Endodermal cell (in vitro differentiated cells): Measurements from ENCODE around the gene THEMIS2. TPM values are rescaled to one million over a fixed set of nuclear protein-coding genes. Genes with fewer than 3 reads are reported as not detected.
"Not testable (repeated sequence)": the region's sequence is repeated elsewhere in the genome, so short reads cannot be mapped to it uniquely, and the experiment has no call there.

Experiments
- DNase-seq: peaks from one replicate; pipeline ENCODE4 v3.0.0-alpha.2; 2017
- H3K27ac ChIP-seq: 2 replicates; pipeline ENCODE4 v1.5.1; 2013; ENCODE audit warnings: mild to moderate bottlenecking, low read depth, low read length, moderate library complexity
- H3K27me3 ChIP-seq: 2 replicates; pipeline ENCODE4 v1.6.1; 2013; ENCODE audit warnings: mild to moderate bottlenecking, low read length, moderate library complexity; ENCODE audit not compliant: insufficient read depth, control insufficient read depth, poor library complexity, severe bottlenecking
- H3K36me3 ChIP-seq: 2 replicates; pipeline ENCODE4 v1.7.0; 2013; ENCODE audit warnings: mild to moderate bottlenecking, low read length, moderate library complexity; ENCODE audit not compliant: control insufficient read depth, insufficient read depth
- H3K4me1 ChIP-seq: one replicate; pipeline ENCODE4 v1.7.0; 2013; ENCODE audit warnings: low read length; ENCODE audit not compliant: control insufficient read depth, insufficient read depth
- H3K4me3 ChIP-seq: 2 replicates; pipeline ENCODE4 v1.5.1; 2013; ENCODE audit warnings: mild to moderate bottlenecking, low read length, moderate library complexity
- H3K9ac ChIP-seq: 2 replicates; pipeline ENCODE4 v1.6.1; 2013; ENCODE audit warnings: mild to moderate bottlenecking, low read length, moderate library complexity; ENCODE audit not compliant: poor library complexity, severe bottlenecking; ENCODE audit errors: extremely low read depth
- H3K9me3 ChIP-seq: 2 replicates; pipeline ENCODE4 v1.6.1; 2013; ENCODE audit warnings: mild to moderate bottlenecking, low read length, moderate library complexity; ENCODE audit not compliant: control insufficient read depth
- H3K27ac Mint-ChIP-seq: 2 replicates; pipeline ENCODE4 v1.8.0; 2020; ENCODE audit warnings: mixed read lengths
- H3K27me3 Mint-ChIP-seq: 2 replicates; pipeline ENCODE4 v1.8.0; 2021; ENCODE audit warnings: mild to moderate bottlenecking, mixed read lengths; ENCODE audit not compliant: insufficient read depth
- H3K36me3 Mint-ChIP-seq: 2 replicates; pipeline ENCODE4 v1.8.0; 2020; ENCODE audit warnings: low read depth, mixed read lengths
- H3K4me1 Mint-ChIP-seq: 2 replicates; pipeline ENCODE4 v1.8.0; 2020; ENCODE audit warnings: mixed read lengths
- H3K4me3 Mint-ChIP-seq: 2 replicates; pipeline ENCODE4 v1.8.0; 2020; ENCODE audit warnings: mild to moderate bottlenecking, moderate library complexity, mixed read lengths
- H3K9me3 Mint-ChIP-seq: 2 replicates; pipeline ENCODE4 v1.8.0; 2020; ENCODE audit warnings: mild to moderate bottlenecking, mixed read lengths
- CTCF ChIP-seq: fragments of 200-600 bp; sonication (generic); conservative IDR thresholded peaks from 2 replicates; pipeline ENCODE4 v1.5.0; 2021; ENCODE audit warnings: antibody characterized with exemption, mild to moderate bottlenecking
- WGBS, 2 experiments: methylation state at CpG; one replicate each; pipeline versions ENCODE4 v1.1.5 to v1.1.7; 2013; ENCODE audit warnings: missing lambda C conversion rate in 2 of 2, mixed read lengths in 1 of 2; ENCODE audit not compliant: insufficient coverage in 1 of 2, insufficient read length in 1 of 2; 5-methylcytosine and 5-hydroxymethylcytosine counted together
- total RNA-seq, 2 donors: library from RNA; stranded (reverse); fragmentation: NEBNext Ultra II Directional in 1 of 2; extraction: Animal tissue kit (Norgen Biotek cat#: 25700) in 1 of 2; gene quantifications; 2 replicates in 1 of 2; 3 replicates in 1 of 2; pipeline ENCODE4 v1.2.1, GENCODE V29; 2021

The THEMIS2 gene
- total RNA-seq, 2 donors from 2014 or later = 8.5 to 8.8 TPM

- H3K36me3 ChIP-seq = peaks cover 66% of the 10 kb centered on the region
- no peak overlapping the region for H3K27ac Mint-ChIP-seq
- no peak overlapping the region for H3K4me3 ChIP-seq
- no peaks in the 10 kb centered on the region for H3K4me1 Mint-ChIP-seq
- peaks cover 68% of the 10 kb centered on the region for H3K36me3 Mint-ChIP-seq
- H3K4me3 Mint-ChIP-seq = no peak overlapping the region
- TF ChIP-seq CTCF = no peak
- no peak overlapping the region for H3K27ac ChIP-seq
- peaks cover 11% of the 10 kb centered on the region for H3K9me3 ChIP-seq
- no peak overlapping the region for H3K9ac ChIP-seq
- peaks cover 12% of the 10 kb centered on the region for H3K9me3 Mint-ChIP-seq
- no peaks in the 10 kb centered on the region for H3K27me3 Mint-ChIP-seq
- DNase-seq = no peak
- WGBS, 2 experiments = 94% methylated on average over 2 to 7 of the region's 7 CpGs
- no peaks in the 10 kb centered on the region for H3K4me1 ChIP-seq
- no peaks in the 10 kb centered on the region for H3K27me3 ChIP-seq
Observed at GRCh38 chr1:27849951-27850350, 22.4 kb upstream of the THEMIS2 start.

GRCh38 chr1:27855085-27855484 lies 17.3 kb upstream of the THEMIS2 start:
- peaks cover 18% of the 10 kb centered on the region for H3K36me3 ChIP-seq
- H3K9me3 ChIP-seq = peaks cover 11% of the 10 kb centered on the region
- no peak for DNase-seq
- Mint-ChIP-seq H3K27ac (no peak overlapping the region), H3K9me3 (peaks cover 12% of the 10 kb centered on the region), H3K36me3 (peaks cover 26% of the 10 kb centered on the region), H3K4me3 (no peak overlapping the region), H3K27me3 (no peaks in the 10 kb centered on the region), H3K4me1 (peaks cover 3% of the 10 kb centered on the region)
- H3K4me1 ChIP-seq = no peaks in the 10 kb centered on the region
- H3K27ac ChIP-seq = no peak overlapping the region
- no peak overlapping the region for H3K9ac ChIP-seq
- TF ChIP-seq CTCF = no peak
- no peaks in the 10 kb centered on the region for H3K27me3 ChIP-seq
- WGBS, 2 experiments = 93 to 94% methylated on average over 3 to 5 of the region's 6 CpGs
- H3K4me3 ChIP-seq = no peak overlapping the region

GRCh38 chr1:27856561-27857343 lies 15.6 kb upstream of the THEMIS2 start:
- H3K27ac Mint-ChIP-seq = no peak overlapping the region
- H3K27me3 ChIP-seq = no peaks in the 10 kb centered on the region
- H3K9me3 ChIP-seq = peaks cover 2% of the 10 kb centered on the region
- no peak for DNase-seq
- 87 to 92% methylated on average over 10 to 12 of the region's 12 CpGs for WGBS, 2 experiments
- no peak for TF ChIP-seq CTCF
- peaks cover 9% of the 10 kb centered on the region for H3K36me3 Mint-ChIP-seq
- no peak overlapping the region for H3K27ac ChIP-seq
- peaks cover 3% of the 10 kb centered on the region for H3K4me1 Mint-ChIP-seq
- no peak overlapping the region for H3K4me3 ChIP-seq
- H3K36me3 ChIP-seq = peaks cover 2% of the 10 kb centered on the region
- no peaks in the 10 kb centered on the region for H3K27me3 Mint-ChIP-seq
- no peaks in the 10 kb centered on the region for H3K4me1 ChIP-seq
- H3K9me3 Mint-ChIP-seq = peaks cover 4% of the 10 kb centered on the region
- H3K9ac ChIP-seq = no peak overlapping the region
- no peak overlapping the region for H3K4me3 Mint-ChIP-seq

- not testable (repeated sequence) for H3K4me3 ChIP-seq, H3K9me3 Mint-ChIP-seq, H3K27me3 ChIP-seq, H3K27ac ChIP-seq, H3K4me1 ChIP-seq, H3K4me3 Mint-ChIP-seq, H3K9ac ChIP-seq, H3K36me3 ChIP-seq, H3K36me3 Mint-ChIP-seq, H3K27ac Mint-ChIP-seq, DNase-seq, H3K4me1 Mint-ChIP-seq, H3K9me3 ChIP-seq, H3K27me3 Mint-ChIP-seq
- 92 to 95% methylated on average over 3 to 11 of the region's 11 CpGs for WGBS, 2 experiments
Observed at GRCh38 chr1:27857552-27857951, 14.8 kb upstream of the THEMIS2 start.
